ENCODE results near the gene LRRC59.

LRRC59 gene

DNA sequence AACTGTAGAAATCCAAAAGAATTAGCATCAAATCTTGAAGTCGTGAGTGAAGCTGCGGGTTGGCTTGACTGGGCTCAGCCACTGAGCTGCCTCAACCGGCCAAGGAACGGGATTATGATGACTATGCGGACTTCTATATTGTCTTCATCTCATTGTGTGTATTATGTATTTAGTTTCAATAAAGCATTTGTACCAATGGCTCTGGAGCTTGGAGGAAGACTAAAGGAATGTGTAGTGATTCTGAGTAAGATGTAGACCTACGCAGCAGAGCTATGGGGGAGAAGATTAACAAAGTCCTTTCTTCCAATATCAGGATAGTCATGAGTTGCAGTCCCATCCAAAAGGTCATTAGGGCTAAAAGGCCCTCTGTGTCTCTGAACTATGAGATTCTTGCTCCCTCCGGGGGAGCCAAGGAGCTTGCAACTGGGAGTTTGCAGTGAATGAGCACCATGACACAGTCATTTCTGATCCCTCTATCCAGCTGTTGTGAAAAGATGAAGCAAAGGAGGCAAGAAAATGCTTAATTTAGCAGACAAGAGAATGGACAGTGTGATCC, 16.0 kb downstream of the LRRC59 start:
- no peak for TF ChIP-seq CTCF (IDR thresholded peaks at IDR 0.05; ENCODE audit: low read depth, low read length)
- no peak for TF ChIP-seq MYC (IDR thresholded peaks at IDR 0.05; ENCODE audit: low read depth, low read length)
- no peak for TF ChIP-seq MAX (IDR thresholded peaks at IDR 0.05; ENCODE audit: low read depth, low read length)
- no peak for TF ChIP-seq POLR2A (IDR thresholded peaks at IDR 0.05; ENCODE audit: extremely low read depth, insufficient read length)
- H3K4me3 ChIP-seq (ENCODE audit: low read depth, low read length), result no peak overlapping the region
- DNase-seq (ENCODE audit: low read depth), result no peak

DNA sequence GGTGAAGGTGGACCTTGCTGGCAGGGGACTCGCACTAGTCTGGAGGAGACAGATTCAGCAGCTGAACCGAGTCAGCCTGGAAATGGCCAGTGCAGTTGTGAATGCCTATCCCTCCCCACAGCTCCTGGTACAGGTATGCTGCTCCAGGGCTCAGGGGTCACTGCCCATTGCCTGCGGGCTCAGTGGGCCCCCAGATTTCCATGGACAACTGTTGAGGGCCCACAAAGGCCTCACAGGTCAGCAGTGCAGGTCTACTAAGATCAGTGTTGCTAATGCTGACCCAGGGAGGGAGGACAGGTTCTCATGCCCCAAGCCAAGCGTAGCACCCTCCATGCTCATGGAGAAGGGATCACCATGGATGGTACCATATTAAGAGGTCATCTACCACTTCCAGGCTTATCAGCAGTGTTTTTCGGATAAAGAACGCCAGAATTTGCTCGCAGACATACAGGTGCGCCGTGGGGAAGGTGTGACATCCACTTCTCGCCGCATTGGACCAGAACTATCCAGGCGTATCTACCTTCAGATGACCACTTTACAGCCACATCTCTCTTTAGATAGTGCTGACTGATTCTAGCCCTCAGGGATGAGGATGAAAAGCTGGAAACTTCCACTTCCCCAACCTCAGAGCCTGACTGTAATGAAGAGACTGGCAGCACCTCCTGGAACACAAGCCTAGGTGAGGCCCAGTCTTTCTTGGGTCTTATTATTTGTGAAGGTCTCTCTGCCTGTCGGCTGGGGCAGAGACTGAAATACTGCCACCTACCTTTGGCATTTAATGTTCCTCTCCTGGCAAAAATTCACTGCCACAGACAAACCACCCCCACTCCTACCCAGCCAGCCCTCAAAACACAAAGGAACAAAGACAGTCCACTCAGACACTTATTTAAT, 16.7 kb downstream of the LRRC59 start:
- H3K4me3 ChIP-seq (ENCODE audit: low read depth, low read length), result no peak overlapping the region
- no peak for DNase-seq (ENCODE audit: low read depth)
- TF ChIP-seq MAX (IDR thresholded peaks at IDR 0.05; ENCODE audit: low read depth, low read length) (no peak), POLR2A (IDR thresholded peaks at IDR 0.05; ENCODE audit: extremely low read depth, insufficient read length) (peak; percentile 7), MYC (IDR thresholded peaks at IDR 0.05; ENCODE audit: low read depth, low read length) (no peak), CTCF (IDR thresholded peaks at IDR 0.05; ENCODE audit: low read depth, low read length) (peak; percentile 14)

DNA sequence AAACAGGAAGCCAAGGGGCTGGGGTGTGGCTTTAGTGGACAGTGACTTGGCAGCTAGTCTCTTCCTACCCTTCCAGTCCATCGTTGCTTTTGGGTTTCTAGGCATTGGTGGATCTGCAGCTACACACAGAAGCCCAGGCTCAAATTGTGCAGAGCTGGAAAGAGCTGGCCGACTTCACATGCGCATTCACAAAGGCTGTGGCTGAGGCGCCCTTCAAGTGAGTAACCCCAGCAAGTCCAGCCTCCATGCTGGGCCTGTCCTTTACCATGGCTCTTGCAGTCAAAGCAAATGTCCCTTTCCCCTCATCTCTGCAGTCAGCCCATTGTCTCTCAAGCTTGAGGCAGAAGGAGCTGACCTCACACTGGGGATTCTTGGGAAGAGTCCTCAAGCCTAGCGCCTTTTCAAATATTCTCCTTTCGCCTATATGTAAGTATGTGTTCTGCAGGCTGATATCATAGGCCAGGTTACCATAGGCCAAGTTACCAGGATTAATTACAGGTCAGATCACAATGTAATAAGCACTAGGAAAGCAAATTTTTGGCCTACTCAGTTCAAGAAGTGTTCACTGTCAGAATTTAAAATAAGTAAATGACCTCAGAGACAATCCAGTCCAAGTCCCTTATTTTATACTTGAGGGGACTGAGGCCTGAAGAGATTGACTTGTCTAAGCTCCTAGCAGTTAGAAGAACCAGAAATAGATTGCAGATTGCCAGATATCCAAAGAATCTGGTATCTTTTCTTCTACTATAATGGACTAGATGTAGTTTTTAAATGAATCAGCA, 17.8 kb downstream of the LRRC59 start:
- TF ChIP-seq MYC (IDR thresholded peaks at IDR 0.05; ENCODE audit: low read depth, low read length) (no peak), CTCF (IDR thresholded peaks at IDR 0.05; ENCODE audit: low read depth, low read length) (no peak), POLR2A (IDR thresholded peaks at IDR 0.05; ENCODE audit: extremely low read depth, insufficient read length) (no peak), MAX (IDR thresholded peaks at IDR 0.05; ENCODE audit: low read depth, low read length) (no peak)
- H3K4me3 ChIP-seq (ENCODE audit: low read depth, low read length), result no peak overlapping the region
- DNase-seq (ENCODE audit: low read depth), result no peak

GRCh38 chr17:50375858-50376538, 21.3 kb downstream of the LRRC59 start:
- no peak for TF ChIP-seq POLR2A (IDR thresholded peaks at IDR 0.05; ENCODE audit: extremely low read depth, insufficient read length)
- TF ChIP-seq CTCF (IDR thresholded peaks at IDR 0.05; ENCODE audit: low read depth, low read length), result no peak
- no peak for TF ChIP-seq MYC (IDR thresholded peaks at IDR 0.05; ENCODE audit: low read depth, low read length)
- no peak for TF ChIP-seq MAX (IDR thresholded peaks at IDR 0.05; ENCODE audit: low read depth, low read length)
- H3K4me3 ChIP-seq (ENCODE audit: low read depth, low read length), result no peak overlapping the region
- no peak for DNase-seq (ENCODE audit: low read depth)

DNA sequence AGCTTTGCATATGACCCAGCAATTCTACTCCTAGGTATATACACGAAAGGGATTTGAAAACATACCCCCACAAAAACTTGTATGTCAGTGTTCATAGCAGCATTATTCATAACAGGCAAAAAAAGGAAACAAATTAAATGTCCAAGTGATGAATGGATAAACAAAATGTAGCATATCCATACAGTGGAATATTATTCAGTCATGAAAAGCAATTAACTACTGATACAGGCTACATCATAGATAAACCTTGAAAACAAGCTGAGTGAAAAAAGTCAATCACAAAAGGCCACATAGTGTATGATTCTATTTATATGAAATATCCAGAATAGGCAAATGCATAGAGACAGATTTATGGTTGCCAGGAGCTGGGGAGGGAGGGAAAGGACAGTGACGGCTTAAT, 23.6 kb downstream of the LRRC59 start:
- H3K4me3 ChIP-seq (ENCODE audit: low read depth, low read length), result peak overlapping the region; percentile 99
- DNase-seq (ENCODE audit: low read depth), result no peak
- TF ChIP-seq CTCF (IDR thresholded peaks at IDR 0.05; ENCODE audit: low read depth, low read length) (no peak), MAX (IDR thresholded peaks at IDR 0.05; ENCODE audit: low read depth, low read length) (no peak), MYC (IDR thresholded peaks at IDR 0.05; ENCODE audit: low read depth, low read length) (no peak), POLR2A (IDR thresholded peaks at IDR 0.05; ENCODE audit: extremely low read depth, insufficient read length) (no peak)
